HepG2 (cell line): ENCODE measurements around the gene SLC38A2. TPM values are rescaled to one million over a fixed set of nuclear protein-coding genes. Genes with fewer than 3 reads are reported as not detected.

ENCODE experiments used
- ATF7 ChIP-seq, 2 experiments: fragments of 450-650 bp in 1 of 2; sonication (generic) in 1 of 2; formaldehyde crosslinking in 1 of 2; IDR thresholded peaks; 2 replicates each; pipeline versions ENCODE4 v1.4.0 to v1.6.1; 2016 to 2020; ENCODE audit warnings: antibody characterized with exemption in 1 of 2, mild to moderate bottlenecking in 1 of 2, missing genetic modification reagents in 1 of 2
- EZH2 ChIP-seq: conservative IDR thresholded peaks from 2 replicates; pipeline ENCODE4 v1.6.1; 2012; ENCODE audit warnings: mild to moderate bottlenecking, low read depth, low read length, moderate library complexity
- FOSL1 ChIP-seq: sonication (generic); formaldehyde crosslinking; IDR thresholded peaks from 2 replicates; pipeline ENCODE4 v1.9.0; 2021; ENCODE audit warnings: missing genetic modification reagents, borderline replicate concordance
- FOXC1 ChIP-seq: sonication (generic); formaldehyde crosslinking; IDR thresholded peaks from 2 replicates; pipeline ENCODE4 v1.8.0; 2022; ENCODE audit warnings: mild to moderate bottlenecking, missing genetic modification reagents, borderline replicate concordance
- HOXA7 ChIP-seq: sonication (generic); formaldehyde crosslinking; IDR thresholded peaks from 2 replicates; pipeline ENCODE4 v1.8.1; 2022; ENCODE audit warnings: mild to moderate bottlenecking, missing genetic modification reagents, moderate library complexity
- KLF15 ChIP-seq: sonication (generic); formaldehyde crosslinking; IDR thresholded peaks from 2 replicates; pipeline ENCODE4 v1.8.1; 2023; ENCODE audit warnings: borderline replicate concordance, mild to moderate bottlenecking, inconsistent platforms, missing genetic modification reagents, mixed read lengths
- PHF8 ChIP-seq: sonication (generic); formaldehyde crosslinking; IDR thresholded peaks from 2 replicates; pipeline ENCODE4 v1.5.0; 2020; ENCODE audit warnings: missing genetic modification reagents
- REL ChIP-seq: sonication (generic); formaldehyde crosslinking; conservative IDR thresholded peaks from 2 replicates; pipeline ENCODE4 v1.8.0; 2022; ENCODE audit warnings: mild to moderate bottlenecking, missing genetic modification reagents, moderate library complexity
- RFXAP ChIP-seq: sonication (generic); formaldehyde crosslinking; IDR thresholded peaks from 2 replicates; pipeline ENCODE4 v1.4.0; 2020; ENCODE audit warnings: missing genetic modification reagents, borderline replicate concordance
- TGIF2 ChIP-seq: IDR thresholded peaks from 2 replicates; pipeline ENCODE4 v1.6.1; 2016; ENCODE audit warnings: control low read depth, missing compliant biosample characterization
- U2AF2 ChIP-seq: fragments of 200-400 bp; formaldehyde crosslinking; IDR thresholded peaks from 2 replicates; pipeline ENCODE4 v1.6.1; 2017; ENCODE audit warnings: low read depth, mild to moderate bottlenecking, low read length
- ZNF251 ChIP-seq: sonication (generic); formaldehyde crosslinking; IDR thresholded peaks from 2 replicates; pipeline ENCODE4 v1.9.0; 2021; ENCODE audit warnings: mild to moderate bottlenecking, missing genetic modification reagents
- ZNF331 ChIP-seq: sonication (generic); formaldehyde crosslinking; IDR thresholded peaks from 2 replicates; pipeline ENCODE4 v1.4.0; 2020; ENCODE audit warnings: missing genetic modification reagents
- ZNF382 ChIP-seq: sonication (generic); formaldehyde crosslinking; IDR thresholded peaks from 2 replicates; pipeline ENCODE4 v1.5.0; 2020; ENCODE audit warnings: missing genetic modification reagents, mild to moderate bottlenecking, borderline replicate concordance
- ZNF746 ChIP-seq: sonication (generic); formaldehyde crosslinking; IDR thresholded peaks from 2 replicates; pipeline ENCODE4 v1.8.0; 2022; ENCODE audit warnings: mild to moderate bottlenecking, missing genetic modification reagents
- polyA plus RNA-seq, 8 experiments: library from polyadenylated mRNA; depleted of rRNA in 3 of 8; stranded (reverse) in 7 of 8; unstranded in 1 of 8; fragments of >200 nt; fragmentation: Illumina TruSeq in 4 of 8; extraction: Trizol in 4 of 8; gene quantifications; 2 replicates each; pipeline versions ENCODE4 v1.2.1 to v1.2.3, GENCODE V29; 2011 to 2016; ENCODE audit warnings: low read depth in 4 of 8, missing spikeins in 1 of 8, mixed read lengths in 1 of 8; ENCODE audit not compliant: insufficient read depth in 1 of 8
- total RNA-seq, 5 experiments: library from RNA; depleted of rRNA; stranded (reverse); fragments of >200 nt; fragmentation: Illumina TruSeq; extraction: Trizol; gene quantifications; 2 replicates each; pipeline ENCODE4 v1.2.3, GENCODE V29; 2016; ENCODE audit warnings: low read depth in 1 of 5
- TF ChIP-seq, protein P1 (sequence below): sonication (generic); formaldehyde crosslinking; IDR thresholded peaks from 2 replicates; pipeline ENCODE4 v1.5.1; 2020; ENCODE audit warnings: missing genetic modification reagents, mild to moderate bottlenecking, borderline replicate concordance
- TF ChIP-seq, protein P2 (sequence below): sonication (generic); formaldehyde crosslinking; conservative IDR thresholded peaks from 2 replicates; pipeline ENCODE4 v1.8.0; 2022; ENCODE audit warnings: low read depth, missing genetic modification reagents
- TF ChIP-seq, protein P3 (sequence below): IDR thresholded peaks from 2 replicates; pipeline ENCODE4 v1.6.1; 2012; ENCODE audit warnings: low read length, improper control_type of control experiment
- TF ChIP-seq, protein P4 (sequence below): sonication (generic); formaldehyde crosslinking; IDR thresholded peaks from 2 replicates; pipeline ENCODE4 v1.8.0; 2022; ENCODE audit warnings: mild to moderate bottlenecking, missing genetic modification reagents
- TF ChIP-seq, protein P5 (sequence below): sonication (generic); formaldehyde crosslinking; IDR thresholded peaks from 2 replicates; pipeline ENCODE4 v1.8.1; 2023; ENCODE audit warnings: mild to moderate bottlenecking, missing genetic modification reagents

SLC38A2 gene
- total and polyA plus RNA-seq, 2 of the 13 experiments (the other 11 are each of a cell fraction or from before 2014, with no cell fraction given), result 368 to 880 TPM

DNA sequence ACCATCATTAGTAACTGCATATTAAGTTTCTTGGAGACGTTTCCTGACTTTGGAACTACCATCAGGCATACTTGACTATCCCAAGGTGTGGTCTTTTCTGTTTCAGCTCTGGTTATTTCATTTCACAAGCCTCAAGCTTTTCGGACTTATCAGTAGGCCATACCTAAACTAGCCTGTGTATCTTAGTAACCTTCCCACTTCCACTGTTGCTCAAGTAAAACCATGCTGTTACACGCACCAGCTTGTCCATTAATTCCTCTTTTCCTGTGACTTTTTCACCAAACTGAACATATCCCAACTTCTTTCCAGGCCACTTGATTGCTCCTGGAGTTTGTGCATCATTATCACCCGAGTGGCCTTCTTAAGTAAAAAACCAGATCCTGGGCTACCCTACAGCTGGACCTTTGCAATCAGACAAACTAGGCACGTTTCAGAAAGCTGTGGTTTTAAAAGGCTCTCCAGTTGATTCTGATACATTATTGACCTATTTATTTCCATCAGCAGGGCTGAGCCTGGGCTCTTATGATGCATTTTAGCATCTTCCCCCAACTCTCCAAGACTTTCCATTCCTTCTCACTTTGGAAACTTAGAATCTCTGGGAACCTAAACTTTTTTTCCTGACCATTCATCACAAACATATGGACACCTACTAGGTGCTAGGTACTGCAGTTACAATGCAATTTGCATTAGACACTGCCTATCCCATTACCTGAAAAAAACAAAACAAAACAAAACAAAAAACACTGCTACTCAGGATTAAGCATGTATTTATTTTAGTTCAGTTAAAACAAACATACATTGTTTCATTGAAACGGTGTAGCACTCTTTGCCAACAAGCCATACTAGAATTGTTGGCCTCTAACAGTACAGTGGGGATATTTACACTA is 14.9 kb downstream of the SLC38A2 start (continued):
- TF ChIP-seq HOXA7 (CRISPR knock-in tag), result no peak
- TF ChIP-seq ZNF746 (CRISPR knock-in tag), result no peak
- TF ChIP-seq, protein P1, sequence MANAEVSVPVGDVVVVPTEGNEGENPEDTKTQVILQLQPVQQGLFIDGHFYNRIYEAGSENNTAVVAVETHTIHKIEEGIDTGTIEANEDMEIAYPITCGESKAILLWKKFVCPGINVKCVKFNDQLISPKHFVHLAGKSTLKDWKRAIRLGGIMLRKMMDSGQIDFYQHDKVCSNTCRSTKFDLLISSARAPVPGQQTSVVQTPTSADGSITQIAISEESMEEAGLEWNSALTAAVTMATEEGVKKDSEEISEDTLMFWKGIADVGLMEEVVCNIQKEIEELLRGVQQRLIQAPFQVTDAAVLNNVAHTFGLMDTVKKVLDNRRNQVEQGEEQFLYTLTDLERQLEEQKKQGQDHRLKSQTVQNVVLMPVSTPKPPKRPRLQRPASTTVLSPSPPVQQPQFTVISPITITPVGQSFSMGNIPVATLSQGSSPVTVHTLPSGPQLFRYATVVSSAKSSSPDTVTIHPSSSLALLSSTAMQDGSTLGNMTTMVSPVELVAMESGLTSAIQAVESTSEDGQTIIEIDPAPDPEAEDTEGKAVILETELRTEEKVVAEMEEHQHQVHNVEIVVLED (CRISPR knock-in tag), result no peak
- no peak for TF ChIP-seq ZNF251 (CRISPR knock-in tag)
- TF ChIP-seq, protein P2, sequence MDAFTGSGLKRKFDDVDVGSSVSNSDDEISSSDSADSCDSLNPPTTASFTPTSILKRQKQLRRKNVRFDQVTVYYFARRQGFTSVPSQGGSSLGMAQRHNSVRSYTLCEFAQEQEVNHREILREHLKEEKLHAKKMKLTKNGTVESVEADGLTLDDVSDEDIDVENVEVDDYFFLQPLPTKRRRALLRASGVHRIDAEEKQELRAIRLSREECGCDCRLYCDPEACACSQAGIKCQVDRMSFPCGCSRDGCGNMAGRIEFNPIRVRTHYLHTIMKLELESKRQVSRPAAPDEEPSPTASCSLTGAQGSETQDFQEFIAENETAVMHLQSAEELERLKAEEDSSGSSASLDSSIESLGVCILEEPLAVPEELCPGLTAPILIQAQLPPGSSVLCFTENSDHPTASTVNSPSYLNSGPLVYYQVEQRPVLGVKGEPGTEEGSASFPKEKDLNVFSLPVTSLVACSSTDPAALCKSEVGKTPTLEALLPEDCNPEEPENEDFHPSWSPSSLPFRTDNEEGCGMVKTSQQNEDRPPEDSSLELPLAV (CRISPR knock-in tag), result no peak
- no peak for TF ChIP-seq ATF7 (IDR thresholded peaks at IDR 0.05)
- no peak for TF ChIP-seq ATF7 (CRISPR knock-in tag; IDR thresholded peaks at IDR 0.05)
- TF ChIP-seq RFXAP (CRISPR knock-in tag), result 0 out of 2 replicates have a peak, but pooled peaks have one; percentile 48
- TF ChIP-seq, protein P3, sequence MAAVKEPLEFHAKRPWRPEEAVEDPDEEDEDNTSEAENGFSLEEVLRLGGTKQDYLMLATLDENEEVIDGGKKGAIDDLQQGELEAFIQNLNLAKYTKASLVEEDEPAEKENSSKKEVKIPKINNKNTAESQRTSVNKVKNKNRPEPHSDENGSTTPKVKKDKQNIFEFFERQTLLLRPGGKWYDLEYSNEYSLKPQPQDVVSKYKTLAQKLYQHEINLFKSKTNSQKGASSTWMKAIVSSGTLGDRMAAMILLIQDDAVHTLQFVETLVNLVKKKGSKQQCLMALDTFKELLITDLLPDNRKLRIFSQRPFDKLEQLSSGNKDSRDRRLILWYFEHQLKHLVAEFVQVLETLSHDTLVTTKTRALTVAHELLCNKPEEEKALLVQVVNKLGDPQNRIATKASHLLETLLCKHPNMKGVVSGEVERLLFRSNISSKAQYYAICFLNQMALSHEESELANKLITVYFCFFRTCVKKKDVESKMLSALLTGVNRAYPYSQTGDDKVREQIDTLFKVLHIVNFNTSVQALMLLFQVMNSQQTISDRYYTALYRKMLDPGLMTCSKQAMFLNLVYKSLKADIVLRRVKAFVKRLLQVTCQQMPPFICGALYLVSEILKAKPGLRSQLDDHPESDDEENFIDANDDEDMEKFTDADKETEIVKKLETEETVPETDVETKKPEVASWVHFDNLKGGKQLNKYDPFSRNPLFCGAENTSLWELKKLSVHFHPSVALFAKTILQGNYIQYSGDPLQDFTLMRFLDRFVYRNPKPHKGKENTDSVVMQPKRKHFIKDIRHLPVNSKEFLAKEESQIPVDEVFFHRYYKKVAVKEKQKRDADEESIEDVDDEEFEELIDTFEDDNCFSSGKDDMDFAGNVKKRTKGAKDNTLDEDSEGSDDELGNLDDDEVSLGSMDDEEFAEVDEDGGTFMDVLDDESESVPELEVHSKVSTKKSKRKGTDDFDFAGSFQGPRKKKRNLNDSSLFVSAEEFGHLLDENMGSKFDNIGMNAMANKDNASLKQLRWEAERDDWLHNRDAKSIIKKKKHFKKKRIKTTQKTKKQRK, result no peak
- TF ChIP-seq ZNF382 (CRISPR knock-in tag), result no peak
- TF ChIP-seq FOSL1 (CRISPR knock-in tag), result no peak
- TF ChIP-seq, protein P4, sequence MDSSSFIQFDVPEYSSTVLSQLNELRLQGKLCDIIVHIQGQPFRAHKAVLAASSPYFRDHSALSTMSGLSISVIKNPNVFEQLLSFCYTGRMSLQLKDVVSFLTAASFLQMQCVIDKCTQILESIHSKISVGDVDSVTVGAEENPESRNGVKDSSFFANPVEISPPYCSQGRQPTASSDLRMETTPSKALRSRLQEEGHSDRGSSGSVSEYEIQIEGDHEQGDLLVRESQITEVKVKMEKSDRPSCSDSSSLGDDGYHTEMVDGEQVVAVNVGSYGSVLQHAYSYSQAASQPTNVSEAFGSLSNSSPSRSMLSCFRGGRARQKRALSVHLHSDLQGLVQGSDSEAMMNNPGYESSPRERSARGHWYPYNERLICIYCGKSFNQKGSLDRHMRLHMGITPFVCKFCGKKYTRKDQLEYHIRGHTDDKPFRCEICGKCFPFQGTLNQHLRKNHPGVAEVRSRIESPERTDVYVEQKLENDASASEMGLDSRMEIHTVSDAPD (CRISPR knock-in tag), result no peak; the same call in 1 of the 2 replicates
- TF ChIP-seq PHF8 (CRISPR knock-in tag), result no peak
- no peak for TF ChIP-seq KLF15 (CRISPR knock-in tag)
- TF ChIP-seq, protein P5, sequence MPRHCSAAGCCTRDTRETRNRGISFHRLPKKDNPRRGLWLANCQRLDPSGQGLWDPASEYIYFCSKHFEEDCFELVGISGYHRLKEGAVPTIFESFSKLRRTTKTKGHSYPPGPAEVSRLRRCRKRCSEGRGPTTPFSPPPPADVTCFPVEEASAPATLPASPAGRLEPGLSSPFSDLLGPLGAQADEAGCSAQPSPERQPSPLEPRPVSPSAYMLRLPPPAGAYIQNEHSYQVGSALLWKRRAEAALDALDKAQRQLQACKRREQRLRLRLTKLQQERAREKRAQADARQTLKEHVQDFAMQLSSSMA (CRISPR knock-in tag), result no peak
- TF ChIP-seq U2AF2, result no peak
- no peak for TF ChIP-seq EZH2
- TF ChIP-seq REL (CRISPR knock-in tag), result no peak; the same call in 1 of the 2 replicates
- TF ChIP-seq FOXC1 (CRISPR knock-in tag), result no peak
- TF ChIP-seq TGIF2 (CRISPR knock-in tag), result no peak
- TF ChIP-seq ZNF331 (CRISPR knock-in tag), result peak; percentile 75; the same call in 1 of the 2 replicates
